WTC11 (cell line): ENCODE data around the gene SIN3A. TPM values are rescaled to one million over a fixed set of nuclear protein-coding genes. Genes with fewer than 3 reads are reported as not detected.
"Not testable (repeated sequence)": the region's sequence is repeated elsewhere in the genome, so short reads cannot be mapped to it uniquely, and the experiment has no call there.

Source experiments
- ATAC-seq: fragments of 200-7000 bp; cut with Tn5 transposase; 2 replicates; pipeline ENCODE4 v1.10.0; 2021; ENCODE audit warnings: mild to moderate bottlenecking, moderate library complexity
- CTCF ChIA-PET: fragments of 300-600 bp; sonication (Branson Sonifier 250); formaldehyde crosslinking; loops from one replicate; lab custom pipeline; 2021; ENCODE audit warnings: antibody characterized with exemption; lab: Charles Lee
- POLR2A ChIA-PET: fragments of 350-600 bp; sonication (Branson Sonifier 250); formaldehyde crosslinking; loops from one replicate; lab custom pipeline; 2021; ENCODE audit warnings: antibody characterized with exemption; lab: Charles Lee
- DNase-seq: peaks from one replicate; pipeline ENCODE4 v3.0.0; 2021; ENCODE audit warnings: low spot score
- H3K27ac Mint-ChIP-seq: 2 replicates; pipeline ENCODE4 v1.8.0; 2021; ENCODE audit warnings: mixed read lengths
- H3K27me3 Mint-ChIP-seq: 2 replicates; pipeline ENCODE4 v1.8.0; 2021; ENCODE audit warnings: low read depth, mild to moderate bottlenecking, moderate library complexity, mixed read lengths
- H3K36me3 Mint-ChIP-seq: 2 replicates; pipeline ENCODE4 v1.8.0; 2021; ENCODE audit warnings: mixed read lengths
- H3K4me1 Mint-ChIP-seq: 2 replicates; pipeline ENCODE4 v1.8.0; 2022; ENCODE audit warnings: mixed read lengths
- H3K4me3 Mint-ChIP-seq: 2 replicates; pipeline ENCODE4 v1.8.0; 2021; ENCODE audit warnings: mild to moderate bottlenecking, moderate library complexity, mixed read lengths
- H3K9me3 Mint-ChIP-seq: 2 replicates; pipeline ENCODE4 v1.8.0; 2021; ENCODE audit warnings: mixed read lengths
- E2F1 ChIP-seq: sonication (generic); formaldehyde crosslinking; IDR thresholded peaks from 2 replicates; pipeline ENCODE4 v1.8.0; 2022; ENCODE audit warnings: mild to moderate bottlenecking, missing genetic modification reagents
- E2F5 ChIP-seq: sonication (generic); formaldehyde crosslinking; IDR thresholded peaks from 2 replicates; pipeline ENCODE4 v1.8.1; 2022; ENCODE audit warnings: mild to moderate bottlenecking, moderate library complexity, missing genetic modification reagents
- FOXJ3 ChIP-seq: sonication (generic); formaldehyde crosslinking; IDR thresholded peaks from 2 replicates; pipeline ENCODE4 v1.9.0; 2021; ENCODE audit warnings: missing genetic modification reagents, mild to moderate bottlenecking, borderline replicate concordance
- GRHL2 ChIP-seq: fragments of 250-450 bp; sonication (Bioruptor Pico); IDR thresholded peaks from 2 replicates; pipeline ENCODE4 v1.8.0; 2022; ENCODE audit warnings: mild to moderate bottlenecking, moderate library complexity; ENCODE audit not compliant: insufficient replicate concordance, severe bottlenecking
- IRF2 ChIP-seq: sonication (generic); formaldehyde crosslinking; IDR thresholded peaks from 2 replicates; pipeline ENCODE4 v1.8.0; 2022; ENCODE audit warnings: low read depth, missing genetic modification reagents, borderline replicate concordance
- JAZF1 ChIP-seq: fragments of 250-450 bp; sonication (Bioruptor Pico); IDR thresholded peaks from 2 replicates; pipeline ENCODE4 v1.9.0; 2021; ENCODE audit warnings: moderate library complexity, mild to moderate bottlenecking, inconsistent platforms
- MAX ChIP-seq: sonication (generic); formaldehyde crosslinking; IDR thresholded peaks from 2 replicates; pipeline ENCODE4 v1.8.0; 2022; ENCODE audit warnings: mild to moderate bottlenecking, missing genetic modification reagents
- NFE2L1 ChIP-seq: sonication (generic); formaldehyde crosslinking; IDR thresholded peaks from 2 replicates; pipeline ENCODE4 v1.8.1; 2023; ENCODE audit warnings: missing genetic modification reagents
- TEAD4 ChIP-seq: sonication (generic); formaldehyde crosslinking; IDR thresholded peaks from 2 replicates; pipeline ENCODE4 v1.8.0; 2022; ENCODE audit warnings: mild to moderate bottlenecking, missing genetic modification reagents
- TP53 ChIP-seq: sonication (generic); formaldehyde crosslinking; IDR thresholded peaks from 2 replicates; pipeline ENCODE4 v1.8.1; 2023; ENCODE audit warnings: mild to moderate bottlenecking, missing genetic modification reagents
- ZNF138 ChIP-seq: sonication (generic); formaldehyde crosslinking; conservative IDR thresholded peaks from 2 replicates; pipeline ENCODE4 v1.8.1; 2022; ENCODE audit warnings: mild to moderate bottlenecking, moderate library complexity, missing genetic modification reagents
- ZNF396 ChIP-seq: fragments of 250-450 bp; sonication (Bioruptor Pico); IDR thresholded peaks from 2 replicates; pipeline ENCODE4 v1.8.0; 2021; ENCODE audit warnings: mild to moderate bottlenecking, moderate library complexity, borderline replicate concordance
- total RNA-seq: library from RNA; stranded (reverse); gene quantifications from 3 replicates; pipeline ENCODE4 v1.2.3, GENCODE V29; 2021
- TF ChIP-seq, protein P1 (sequence below): sonication (generic); formaldehyde crosslinking; conservative IDR thresholded peaks from 2 replicates; pipeline ENCODE4 v1.8.1; 2023; ENCODE audit warnings: mild to moderate bottlenecking, low read depth, missing genetic modification reagents, moderate library complexity
- TF ChIP-seq, protein P2 (sequence below): sonication (generic); formaldehyde crosslinking; IDR thresholded peaks from 2 replicates; pipeline ENCODE4 v1.8.0; 2023; ENCODE audit warnings: missing genetic modification reagents
- TF ChIP-seq, protein P3 (sequence below): fragments of 250-450 bp; sonication (Bioruptor Pico); IDR thresholded peaks from 2 replicates; pipeline ENCODE4 v1.9.0; 2021; ENCODE audit warnings: mild to moderate bottlenecking
- TF ChIP-seq, protein P4 (sequence below): sonication (generic); formaldehyde crosslinking; IDR thresholded peaks from 2 replicates; pipeline ENCODE4 v1.8.0; 2023; ENCODE audit warnings: missing genetic modification reagents, mild to moderate bottlenecking, borderline replicate concordance

The SIN3A gene
- total RNA-seq, 1 experiment from 2014 or later, result 113 TPM

DNA sequence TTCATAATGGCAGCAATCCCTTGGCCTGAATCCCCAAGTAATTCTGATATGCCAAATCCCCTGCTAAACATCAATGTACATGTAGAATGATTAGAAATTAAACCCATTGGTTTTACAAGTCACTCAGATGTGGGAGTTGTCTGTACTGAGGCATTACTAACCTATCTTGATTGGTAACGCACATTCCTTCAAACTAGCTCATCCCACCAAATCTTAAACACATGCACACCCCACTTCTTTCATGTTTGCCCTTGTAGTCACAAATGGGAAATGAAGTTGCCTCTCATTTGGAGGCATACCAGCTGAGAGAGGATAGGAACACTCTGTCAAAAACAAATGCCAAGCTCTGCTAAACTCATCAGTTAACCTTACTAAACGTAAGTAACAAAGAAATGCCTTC lies 54.0 kb downstream of the SIN3A start:
- no peak overlapping the region; the same call in 1 of the 2 replicates for H3K27ac Mint-ChIP-seq
- no peak for ATAC-seq
- no peaks in the 10 kb centered on the region for H3K9me3 Mint-ChIP-seq
- H3K4me1 Mint-ChIP-seq, result no peaks in the 10 kb centered on the region
- TF ChIP-seq, protein P1, sequence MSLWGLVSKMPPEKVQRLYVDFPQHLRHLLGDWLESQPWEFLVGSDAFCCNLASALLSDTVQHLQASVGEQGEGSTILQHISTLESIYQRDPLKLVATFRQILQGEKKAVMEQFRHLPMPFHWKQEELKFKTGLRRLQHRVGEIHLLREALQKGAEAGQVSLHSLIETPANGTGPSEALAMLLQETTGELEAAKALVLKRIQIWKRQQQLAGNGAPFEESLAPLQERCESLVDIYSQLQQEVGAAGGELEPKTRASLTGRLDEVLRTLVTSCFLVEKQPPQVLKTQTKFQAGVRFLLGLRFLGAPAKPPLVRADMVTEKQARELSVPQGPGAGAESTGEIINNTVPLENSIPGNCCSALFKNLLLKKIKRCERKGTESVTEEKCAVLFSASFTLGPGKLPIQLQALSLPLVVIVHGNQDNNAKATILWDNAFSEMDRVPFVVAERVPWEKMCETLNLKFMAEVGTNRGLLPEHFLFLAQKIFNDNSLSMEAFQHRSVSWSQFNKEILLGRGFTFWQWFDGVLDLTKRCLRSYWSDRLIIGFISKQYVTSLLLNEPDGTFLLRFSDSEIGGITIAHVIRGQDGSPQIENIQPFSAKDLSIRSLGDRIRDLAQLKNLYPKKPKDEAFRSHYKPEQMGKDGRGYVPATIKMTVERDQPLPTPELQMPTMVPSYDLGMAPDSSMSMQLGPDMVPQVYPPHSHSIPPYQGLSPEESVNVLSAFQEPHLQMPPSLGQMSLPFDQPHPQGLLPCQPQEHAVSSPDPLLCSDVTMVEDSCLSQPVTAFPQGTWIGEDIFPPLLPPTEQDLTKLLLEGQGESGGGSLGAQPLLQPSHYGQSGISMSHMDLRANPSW (CRISPR knock-in tag), result no peak
- TF ChIP-seq ZNF138 (CRISPR knock-in tag), result no peak
- ChIA-PET POLR2A (no interaction called here), CTCF (interaction anchor here (0.5 kb wide), 1 partner anchor 10 kb away, joined by 6 read pairs; no protein-coding TSS in a partner anchor)
- no peak overlapping the region for H3K4me3 Mint-ChIP-seq
- H3K27me3 Mint-ChIP-seq, result no peaks in the 10 kb centered on the region
- H3K36me3 Mint-ChIP-seq, result peaks cover 72% of the 10 kb centered on the region
- no peak for DNase-seq

DNA sequence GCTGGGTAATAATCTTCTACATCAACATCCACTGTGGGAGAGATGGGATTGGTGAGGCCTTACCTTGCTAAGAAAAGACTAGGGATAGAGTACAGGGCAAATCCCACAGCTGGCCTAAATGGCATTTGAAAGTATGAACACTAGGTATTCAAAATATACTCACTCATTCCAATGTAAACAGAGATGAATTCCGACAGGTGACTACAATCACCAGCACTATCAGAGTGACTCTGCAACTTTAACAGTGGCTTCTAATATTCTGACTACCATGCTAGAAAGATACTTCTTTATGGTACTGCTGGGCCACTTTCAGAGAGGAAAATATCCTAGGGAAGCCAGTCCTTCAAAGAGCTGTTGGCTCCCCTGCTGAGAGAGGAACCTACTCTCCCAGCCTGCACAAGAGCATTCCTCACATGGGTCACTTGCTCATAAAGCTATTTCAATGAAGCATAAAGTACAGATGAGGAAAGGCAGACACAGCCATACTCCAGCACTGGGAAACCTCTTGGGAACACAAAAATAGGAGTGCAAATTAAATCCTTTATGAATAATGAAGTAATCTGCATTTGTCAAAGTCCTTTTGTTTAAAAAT lies 61.6 kb downstream of the SIN3A start:
- Mint-ChIP-seq H3K4me1 (no peaks in the 10 kb centered on the region), H3K27me3 (no peaks in the 10 kb centered on the region), H3K4me3 (no peak overlapping the region), H3K36me3 (peaks cover 90% of the 10 kb centered on the region), H3K9me3 (no peaks in the 10 kb centered on the region), H3K27ac (no peak overlapping the region)
- DNase-seq (no peak), ATAC-seq (no peak)
- ChIA-PET CTCF (no interaction called here), POLR2A (no interaction called here)
- TF ChIP-seq, protein P2, sequence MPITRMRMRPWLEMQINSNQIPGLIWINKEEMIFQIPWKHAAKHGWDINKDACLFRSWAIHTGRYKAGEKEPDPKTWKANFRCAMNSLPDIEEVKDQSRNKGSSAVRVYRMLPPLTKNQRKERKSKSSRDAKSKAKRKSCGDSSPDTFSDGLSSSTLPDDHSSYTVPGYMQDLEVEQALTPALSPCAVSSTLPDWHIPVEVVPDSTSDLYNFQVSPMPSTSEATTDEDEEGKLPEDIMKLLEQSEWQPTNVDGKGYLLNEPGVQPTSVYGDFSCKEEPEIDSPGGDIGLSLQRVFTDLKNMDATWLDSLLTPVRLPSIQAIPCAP (CRISPR knock-in tag), result no peak
- TF ChIP-seq MAX (CRISPR knock-in tag) (no peak), TP53 (no peak), ZNF396 (CRISPR knock-in tag) (no peak), GRHL2 (no peak), IRF2 (CRISPR knock-in tag) (no peak), TEAD4 (CRISPR knock-in tag) (no peak), JAZF1 (CRISPR knock-in tag) (no peak), E2F5 (CRISPR knock-in tag) (no peak)
- TF ChIP-seq, protein P3, sequence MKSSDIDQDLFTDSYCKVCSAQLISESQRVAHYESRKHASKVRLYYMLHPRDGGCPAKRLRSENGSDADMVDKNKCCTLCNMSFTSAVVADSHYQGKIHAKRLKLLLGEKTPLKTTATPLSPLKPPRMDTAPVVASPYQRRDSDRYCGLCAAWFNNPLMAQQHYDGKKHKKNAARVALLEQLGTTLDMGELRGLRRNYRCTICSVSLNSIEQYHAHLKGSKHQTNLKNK, result no peak

GRCh38 chr15:75383986-75384385 lies 67.5 kb downstream of the SIN3A start:
- not testable (repeated sequence) for H3K27me3 Mint-ChIP-seq, DNase-seq, H3K4me1 Mint-ChIP-seq, H3K9me3 Mint-ChIP-seq, ATAC-seq, H3K4me3 Mint-ChIP-seq
- ChIA-PET CTCF (interaction anchor here (0.9 kb wide), 1 partner anchor 16 kb away, joined by 3 read pairs; no protein-coding TSS in a partner anchor), POLR2A (interaction anchor here (0.6 kb wide), 1 partner anchor 16 kb away, joined by 3 read pairs; no protein-coding TSS in a partner anchor)
- H3K27ac Mint-ChIP-seq, result peak overlapping the region; percentile 65; the same call in 1 of the 2 replicates
- H3K36me3 Mint-ChIP-seq, result peaks cover 79% of the 10 kb centered on the region

- no peak overlapping the region for H3K27ac Mint-ChIP-seq
- no peak overlapping the region for H3K4me3 Mint-ChIP-seq
- no peak for DNase-seq
- CTCF ChIA-PET, result interaction anchor here (0.7 to 0.9 kb wide), 2 partner anchors 13 to 152 kb away, joined by 3 read pairs; no protein-coding TSS in a partner anchor
- POLR2A ChIA-PET, result no interaction called here
- H3K36me3 Mint-ChIP-seq, result peaks cover 76% of the 10 kb centered on the region
- ATAC-seq, result no peak
- H3K9me3 Mint-ChIP-seq, result no peaks in the 10 kb centered on the region
- H3K4me1 Mint-ChIP-seq, result no peaks in the 10 kb centered on the region
- no peaks in the 10 kb centered on the region for H3K27me3 Mint-ChIP-seq
- TF ChIP-seq E2F1 (CRISPR knock-in tag) (no peak), FOXJ3 (CRISPR knock-in tag) (no peak), E2F5 (CRISPR knock-in tag) (no peak), NFE2L1 (CRISPR knock-in tag) (no peak)
- TF ChIP-seq, protein P4, sequence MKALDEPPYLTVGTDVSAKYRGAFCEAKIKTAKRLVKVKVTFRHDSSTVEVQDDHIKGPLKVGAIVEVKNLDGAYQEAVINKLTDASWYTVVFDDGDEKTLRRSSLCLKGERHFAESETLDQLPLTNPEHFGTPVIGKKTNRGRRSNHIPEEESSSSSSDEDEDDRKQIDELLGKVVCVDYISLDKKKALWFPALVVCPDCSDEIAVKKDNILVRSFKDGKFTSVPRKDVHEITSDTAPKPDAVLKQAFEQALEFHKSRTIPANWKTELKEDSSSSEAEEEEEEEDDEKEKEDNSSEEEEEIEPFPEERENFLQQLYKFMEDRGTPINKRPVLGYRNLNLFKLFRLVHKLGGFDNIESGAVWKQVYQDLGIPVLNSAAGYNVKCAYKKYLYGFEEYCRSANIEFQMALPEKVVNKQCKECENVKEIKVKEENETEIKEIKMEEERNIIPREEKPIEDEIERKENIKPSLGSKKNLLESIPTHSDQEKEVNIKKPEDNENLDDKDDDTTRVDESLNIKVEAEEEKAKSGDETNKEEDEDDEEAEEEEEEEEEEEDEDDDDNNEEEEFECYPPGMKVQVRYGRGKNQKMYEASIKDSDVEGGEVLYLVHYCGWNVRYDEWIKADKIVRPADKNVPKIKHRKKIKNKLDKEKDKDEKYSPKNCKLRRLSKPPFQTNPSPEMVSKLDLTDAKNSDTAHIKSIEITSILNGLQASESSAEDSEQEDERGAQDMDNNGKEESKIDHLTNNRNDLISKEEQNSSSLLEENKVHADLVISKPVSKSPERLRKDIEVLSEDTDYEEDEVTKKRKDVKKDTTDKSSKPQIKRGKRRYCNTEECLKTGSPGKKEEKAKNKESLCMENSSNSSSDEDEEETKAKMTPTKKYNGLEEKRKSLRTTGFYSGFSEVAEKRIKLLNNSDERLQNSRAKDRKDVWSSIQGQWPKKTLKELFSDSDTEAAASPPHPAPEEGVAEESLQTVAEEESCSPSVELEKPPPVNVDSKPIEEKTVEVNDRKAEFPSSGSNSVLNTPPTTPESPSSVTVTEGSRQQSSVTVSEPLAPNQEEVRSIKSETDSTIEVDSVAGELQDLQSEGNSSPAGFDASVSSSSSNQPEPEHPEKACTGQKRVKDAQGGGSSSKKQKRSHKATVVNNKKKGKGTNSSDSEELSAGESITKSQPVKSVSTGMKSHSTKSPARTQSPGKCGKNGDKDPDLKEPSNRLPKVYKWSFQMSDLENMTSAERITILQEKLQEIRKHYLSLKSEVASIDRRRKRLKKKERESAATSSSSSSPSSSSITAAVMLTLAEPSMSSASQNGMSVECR, result no peak
Measured at GRCh38 chr15:75380773-75381172, 70.7 kb downstream of the SIN3A start.
